HepG2 (cell line): ENCODE data around the gene LRRC45. TPM values are rescaled to one million over a fixed set of nuclear protein-coding genes. Genes with fewer than 3 reads are reported as not detected.

Source experiments
- KLF11 ChIP-seq: IDR thresholded peaks from 2 replicates; pipeline ENCODE4 v1.6.1; 2016; ENCODE audit warnings: missing compliant biosample characterization
- NFE2 ChIP-seq: sonication (generic); formaldehyde crosslinking; IDR thresholded peaks from 2 replicates; pipeline ENCODE4 v1.4.0; 2020; ENCODE audit warnings: missing genetic modification reagents
- REXO4 ChIP-seq: sonication (generic); formaldehyde crosslinking; IDR thresholded peaks from 2 replicates; pipeline ENCODE4 v1.8.0; 2022; ENCODE audit warnings: missing genetic modification reagents, mild to moderate bottlenecking, borderline replicate concordance
- SPEN ChIP-seq: sonication (generic); formaldehyde crosslinking; IDR thresholded peaks from 2 replicates; pipeline ENCODE4 v1.5.1; 2020; ENCODE audit warnings: low read depth, mild to moderate bottlenecking, missing genetic modification reagents
- TCF7L2 ChIP-seq: IDR thresholded peaks from 2 replicates; pipeline ENCODE4 v1.6.1; 2011; ENCODE audit warnings: mild to moderate bottlenecking, low read depth, low read length, moderate library complexity
- TSC22D2 ChIP-seq: sonication (generic); formaldehyde crosslinking; IDR thresholded peaks from 2 replicates; pipeline ENCODE4 v1.5.1; 2020; ENCODE audit warnings: missing genetic modification reagents, mild to moderate bottlenecking, borderline replicate concordance
- ZFP36 ChIP-seq: fragments of 150-350 bp; IDR thresholded peaks from 2 replicates; pipeline ENCODE4 v1.6.1; 2018; ENCODE audit warnings: borderline replicate concordance, low read length, low read depth; ENCODE audit not compliant: partially characterized antibody
- ZMYM4 ChIP-seq: sonication (generic); formaldehyde crosslinking; IDR thresholded peaks from 2 replicates; pipeline ENCODE4 v1.8.1; 2023; ENCODE audit warnings: mild to moderate bottlenecking, missing genetic modification reagents
- ZNF207 ChIP-seq: fragments of 450-650 bp; IDR thresholded peaks from 2 replicates; pipeline ENCODE4 v1.6.1; 2016; ENCODE audit warnings: antibody characterized with exemption, borderline replicate concordance
- ZNF234 ChIP-seq: sonication (generic); formaldehyde crosslinking; conservative IDR thresholded peaks from 2 replicates; pipeline ENCODE4 v1.5.1; 2020; ENCODE audit warnings: mild to moderate bottlenecking, missing genetic modification reagents
- ZNF558 ChIP-seq: sonication (generic); formaldehyde crosslinking; IDR thresholded peaks from 2 replicates; pipeline ENCODE4 v1.9.0; 2022; ENCODE audit warnings: mild to moderate bottlenecking, missing genetic modification reagents, borderline replicate concordance
- ZNF7 ChIP-seq: IDR thresholded peaks from 2 replicates; pipeline ENCODE4 v1.6.1; 2016; ENCODE audit warnings: missing biosample characterization, missing genetic modification reagents
- ZNF768 ChIP-seq: sonication (generic); formaldehyde crosslinking; IDR thresholded peaks from 2 replicates; pipeline ENCODE4 v1.4.0; 2020; ENCODE audit warnings: missing genetic modification reagents
- polyA plus RNA-seq, 8 experiments: library from polyadenylated mRNA; depleted of rRNA in 3 of 8; stranded (reverse) in 7 of 8; unstranded in 1 of 8; fragments of >200 nt; fragmentation: Illumina TruSeq in 4 of 8; extraction: Trizol in 4 of 8; gene quantifications; 2 replicates each; pipeline versions ENCODE4 v1.2.1 to v1.2.3, GENCODE V29; 2011 to 2016; ENCODE audit warnings: low read depth in 4 of 8, missing spikeins in 1 of 8, mixed read lengths in 1 of 8; ENCODE audit not compliant: insufficient read depth in 1 of 8
- total RNA-seq, 5 experiments: library from RNA; depleted of rRNA; stranded (reverse); fragments of >200 nt; fragmentation: Illumina TruSeq; extraction: Trizol; gene quantifications; 2 replicates each; pipeline ENCODE4 v1.2.3, GENCODE V29; 2016; ENCODE audit warnings: low read depth in 1 of 5
- TF ChIP-seq, protein P1 (sequence below): sonication (generic); formaldehyde crosslinking; IDR thresholded peaks from 2 replicates; pipeline ENCODE4 v1.9.0; 2021; ENCODE audit warnings: missing genetic modification reagents, borderline replicate concordance
- TF ChIP-seq, protein P2 (sequence below): sonication (generic); formaldehyde crosslinking; IDR thresholded peaks from 2 replicates; pipeline ENCODE4 v1.4.0; 2020; ENCODE audit warnings: missing genetic modification reagents
- TF ChIP-seq, protein P3 (sequence below): sonication (generic); formaldehyde crosslinking; IDR thresholded peaks from 2 replicates; pipeline ENCODE4 v1.4.0; 2020; ENCODE audit warnings: missing genetic modification reagents
- TF ChIP-seq, protein P4 (sequence below): sonication (generic); formaldehyde crosslinking; IDR thresholded peaks from 2 replicates; pipeline ENCODE4 v1.4.0; 2020; ENCODE audit warnings: mild to moderate bottlenecking, missing genetic modification reagents, borderline replicate concordance
- TF ChIP-seq, protein P5 (sequence below): sonication (generic); formaldehyde crosslinking; IDR thresholded peaks from 2 replicates; pipeline ENCODE4 v1.8.1; 2023; ENCODE audit warnings: mild to moderate bottlenecking, missing genetic modification reagents, borderline replicate concordance
- TF ChIP-seq, protein P6 (sequence below): sonication (generic); formaldehyde crosslinking; IDR thresholded peaks from 2 replicates; pipeline ENCODE4 v1.4.0; 2020; ENCODE audit warnings: mild to moderate bottlenecking, missing genetic modification reagents

The LRRC45 gene
- total and polyA plus RNA-seq, 2 of the 13 experiments (the other 11 are each of a cell fraction or from before 2014, with no cell fraction given): 11.6 to 48.1 TPM

DNA sequence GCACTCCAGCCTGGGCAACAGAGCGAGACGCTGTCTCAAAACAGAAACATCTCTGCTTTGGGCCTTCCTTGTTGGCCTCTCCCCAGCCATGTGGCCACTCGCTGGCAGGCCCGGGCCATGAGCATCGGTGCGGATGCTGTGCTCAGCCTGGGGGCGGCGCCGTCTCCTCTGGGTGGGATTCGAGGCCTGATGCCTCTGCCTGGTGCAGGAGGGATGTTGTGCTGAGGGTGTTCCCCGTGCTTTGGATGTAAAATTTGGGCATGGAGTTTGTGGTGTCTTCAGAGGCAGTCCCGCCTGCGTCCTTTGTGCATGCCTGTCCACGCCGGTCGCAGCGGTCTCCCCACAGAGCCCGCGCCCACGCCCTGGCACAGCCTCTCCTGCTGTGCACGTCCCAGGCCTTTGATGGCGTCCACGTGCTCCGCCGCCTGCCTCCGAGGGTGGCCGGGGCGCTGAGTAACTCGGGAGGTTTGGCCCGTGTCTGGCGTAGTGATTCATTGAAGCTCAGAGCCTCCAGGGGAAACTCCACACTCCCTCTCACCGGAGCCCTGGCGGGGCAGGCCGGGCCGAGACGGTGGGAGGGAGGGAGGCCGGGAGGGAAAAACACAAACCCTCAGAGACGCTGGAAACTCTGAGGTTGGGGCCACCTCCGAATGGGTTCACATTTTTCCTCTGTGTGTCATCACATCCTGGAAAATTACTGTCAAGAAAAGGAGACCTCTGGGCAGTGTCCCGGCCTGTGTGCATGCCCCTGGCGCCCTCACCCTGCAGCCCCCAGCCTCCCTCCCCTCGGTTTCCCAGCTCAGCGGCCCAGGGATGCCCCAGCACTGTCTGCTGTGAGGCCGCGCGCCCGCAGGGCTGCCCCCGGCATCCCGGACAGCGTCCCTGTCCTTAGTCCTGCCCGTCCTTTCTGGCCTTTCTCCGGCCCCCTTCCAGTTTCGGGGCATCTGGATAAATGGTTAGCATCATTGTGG is 19.4 kb upstream of the LRRC45 start (continued):
- TF ChIP-seq, protein P1, sequence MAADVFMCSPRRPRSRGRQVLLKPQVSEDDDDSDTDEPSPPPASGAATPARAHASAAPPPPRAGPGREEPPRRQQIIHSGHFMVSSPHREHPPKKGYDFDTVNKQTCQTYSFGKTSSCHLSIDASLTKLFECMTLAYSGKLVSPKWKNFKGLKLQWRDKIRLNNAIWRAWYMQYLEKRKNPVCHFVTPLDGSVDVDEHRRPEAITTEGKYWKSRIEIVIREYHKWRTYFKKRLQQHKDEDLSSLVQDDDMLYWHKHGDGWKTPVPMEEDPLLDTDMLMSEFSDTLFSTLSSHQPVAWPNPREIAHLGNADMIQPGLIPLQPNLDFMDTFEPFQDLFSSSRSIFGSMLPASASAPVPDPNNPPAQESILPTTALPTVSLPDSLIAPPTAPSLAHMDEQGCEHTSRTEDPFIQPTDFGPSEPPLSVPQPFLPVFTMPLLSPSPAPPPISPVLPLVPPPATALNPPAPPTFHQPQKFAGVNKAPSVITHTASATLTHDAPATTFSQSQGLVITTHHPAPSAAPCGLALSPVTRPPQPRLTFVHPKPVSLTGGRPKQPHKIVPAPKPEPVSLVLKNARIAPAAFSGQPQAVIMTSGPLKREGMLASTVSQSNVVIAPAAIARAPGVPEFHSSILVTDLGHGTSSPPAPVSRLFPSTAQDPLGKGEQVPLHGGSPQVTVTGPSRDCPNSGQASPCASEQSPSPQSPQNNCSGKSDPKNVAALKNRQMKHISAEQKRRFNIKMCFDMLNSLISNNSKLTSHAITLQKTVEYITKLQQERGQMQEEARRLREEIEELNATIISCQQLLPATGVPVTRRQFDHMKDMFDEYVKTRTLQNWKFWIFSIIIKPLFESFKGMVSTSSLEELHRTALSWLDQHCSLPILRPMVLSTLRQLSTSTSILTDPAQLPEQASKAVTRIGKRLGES (CRISPR knock-in tag): peak; percentile 67; the same call in 1 of the 2 replicates
- TF ChIP-seq, protein P2, sequence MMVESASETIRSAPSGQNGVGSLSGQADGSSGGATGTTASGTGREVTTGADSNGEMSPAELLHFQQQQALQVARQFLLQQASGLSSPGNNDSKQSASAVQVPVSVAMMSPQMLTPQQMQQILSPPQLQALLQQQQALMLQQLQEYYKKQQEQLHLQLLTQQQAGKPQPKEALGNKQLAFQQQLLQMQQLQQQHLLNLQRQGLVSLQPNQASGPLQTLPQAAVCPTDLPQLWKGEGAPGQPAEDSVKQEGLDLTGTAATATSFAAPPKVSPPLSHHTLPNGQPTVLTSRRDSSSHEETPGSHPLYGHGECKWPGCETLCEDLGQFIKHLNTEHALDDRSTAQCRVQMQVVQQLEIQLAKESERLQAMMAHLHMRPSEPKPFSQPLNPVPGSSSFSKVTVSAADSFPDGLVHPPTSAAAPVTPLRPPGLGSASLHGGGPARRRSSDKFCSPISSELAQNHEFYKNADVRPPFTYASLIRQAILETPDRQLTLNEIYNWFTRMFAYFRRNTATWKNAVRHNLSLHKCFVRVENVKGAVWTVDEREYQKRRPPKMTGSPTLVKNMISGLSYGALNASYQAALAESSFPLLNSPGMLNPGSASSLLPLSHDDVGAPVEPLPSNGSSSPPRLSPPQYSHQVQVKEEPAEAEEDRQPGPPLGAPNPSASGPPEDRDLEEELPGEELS (CRISPR knock-in tag): peak; percentile 56
- TF ChIP-seq ZNF7 (no peak), ZNF207 (no peak), TSC22D2 (CRISPR knock-in tag) (peak; percentile 63; the same call in 1 of the 2 replicates), KLF11 (CRISPR knock-in tag) (no peak), REXO4 (no peak), ZMYM4 (CRISPR knock-in tag) (no peak), ZNF234 (no peak), TCF7L2 (no peak), SPEN (peak; percentile 65; the same call in 1 of the 2 replicates), ZNF768 (CRISPR knock-in tag) (peak; percentile 66), NFE2 (no peak; the same call in 1 of the 2 replicates), ZFP36 (no peak), ZNF558 (CRISPR knock-in tag) (0 out of 2 replicates have a peak, but pooled peaks have one; percentile 52)
- TF ChIP-seq, protein P3, sequence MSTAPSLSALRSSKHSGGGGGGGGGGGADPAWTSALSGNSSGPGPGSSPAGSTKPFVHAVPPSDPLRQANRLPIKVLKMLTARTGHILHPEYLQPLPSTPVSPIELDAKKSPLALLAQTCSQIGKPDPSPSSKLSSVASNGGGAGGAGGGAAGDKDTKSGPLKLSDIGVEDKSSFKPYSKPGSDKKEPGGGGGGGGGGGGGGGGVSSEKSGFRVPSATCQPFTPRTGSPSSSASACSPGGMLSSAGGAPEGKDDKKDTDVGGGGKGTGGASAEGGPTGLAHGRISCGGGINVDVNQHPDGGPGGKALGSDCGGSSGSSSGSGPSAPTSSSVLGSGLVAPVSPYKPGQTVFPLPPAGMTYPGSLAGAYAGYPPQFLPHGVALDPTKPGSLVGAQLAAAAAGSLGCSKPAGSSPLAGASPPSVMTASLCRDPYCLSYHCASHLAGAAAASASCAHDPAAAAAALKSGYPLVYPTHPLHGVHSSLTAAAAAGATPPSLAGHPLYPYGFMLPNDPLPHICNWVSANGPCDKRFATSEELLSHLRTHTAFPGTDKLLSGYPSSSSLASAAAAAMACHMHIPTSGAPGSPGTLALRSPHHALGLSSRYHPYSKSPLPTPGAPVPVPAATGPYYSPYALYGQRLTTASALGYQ: peak; percentile 76; the same call in 1 of the 2 replicates
- TF ChIP-seq, protein P4, sequence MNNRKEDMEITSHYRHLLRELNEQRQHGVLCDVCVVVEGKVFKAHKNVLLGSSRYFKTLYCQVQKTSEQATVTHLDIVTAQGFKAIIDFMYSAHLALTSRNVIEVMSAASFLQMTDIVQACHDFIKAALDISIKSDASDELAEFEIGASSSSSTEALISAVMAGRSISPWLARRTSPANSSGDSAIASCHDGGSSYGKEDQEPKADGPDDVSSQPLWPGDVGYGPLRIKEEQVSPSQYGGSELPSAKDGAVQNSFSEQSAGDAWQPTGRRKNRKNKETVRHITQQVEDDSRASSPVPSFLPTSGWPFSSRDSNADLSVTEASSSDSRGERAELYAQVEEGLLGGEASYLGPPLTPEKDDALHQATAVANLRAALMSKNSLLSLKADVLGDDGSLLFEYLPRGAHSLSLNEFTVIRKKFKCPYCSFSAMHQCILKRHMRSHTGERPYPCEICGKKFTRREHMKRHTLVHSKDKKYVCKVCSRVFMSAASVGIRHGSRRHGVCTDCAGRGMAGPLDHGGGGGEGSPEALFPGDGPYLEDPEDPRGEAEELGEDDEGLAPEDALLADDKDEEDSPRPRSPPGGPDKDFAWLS (CRISPR knock-in tag): no peak; the same call in none of the 2 replicates
- TF ChIP-seq, protein P5, sequence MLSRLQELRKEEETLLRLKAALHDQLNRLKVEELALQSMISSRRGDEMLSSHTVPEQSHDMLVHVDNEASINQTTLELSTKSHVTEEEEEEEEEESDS (CRISPR knock-in tag): no peak; the same call in 1 of the 2 replicates
- TF ChIP-seq, protein P6, sequence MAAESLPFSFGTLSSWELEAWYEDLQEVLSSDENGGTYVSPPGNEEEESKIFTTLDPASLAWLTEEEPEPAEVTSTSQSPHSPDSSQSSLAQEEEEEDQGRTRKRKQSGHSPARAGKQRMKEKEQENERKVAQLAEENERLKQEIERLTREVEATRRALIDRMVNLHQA (CRISPR knock-in tag): no peak
